GM21390 (cell line): ENCODE measurements around the gene SMKR1.
A peak's percentile ranks its signal among the peaks of the same experiment; 100 is the strongest.
"Not testable (repeated sequence)": the region's sequence is repeated elsewhere in the genome, so short reads cannot be mapped to it uniquely, and the experiment has no call there.

Experiments used
- ATAC-seq: cut with Tn5 transposase; IDR thresholded peaks from one replicate; pipeline ENCODE4 v1.9.1; 2021; ENCODE audit not compliant: unreplicated experiment

Gene SMKR1

DNA sequence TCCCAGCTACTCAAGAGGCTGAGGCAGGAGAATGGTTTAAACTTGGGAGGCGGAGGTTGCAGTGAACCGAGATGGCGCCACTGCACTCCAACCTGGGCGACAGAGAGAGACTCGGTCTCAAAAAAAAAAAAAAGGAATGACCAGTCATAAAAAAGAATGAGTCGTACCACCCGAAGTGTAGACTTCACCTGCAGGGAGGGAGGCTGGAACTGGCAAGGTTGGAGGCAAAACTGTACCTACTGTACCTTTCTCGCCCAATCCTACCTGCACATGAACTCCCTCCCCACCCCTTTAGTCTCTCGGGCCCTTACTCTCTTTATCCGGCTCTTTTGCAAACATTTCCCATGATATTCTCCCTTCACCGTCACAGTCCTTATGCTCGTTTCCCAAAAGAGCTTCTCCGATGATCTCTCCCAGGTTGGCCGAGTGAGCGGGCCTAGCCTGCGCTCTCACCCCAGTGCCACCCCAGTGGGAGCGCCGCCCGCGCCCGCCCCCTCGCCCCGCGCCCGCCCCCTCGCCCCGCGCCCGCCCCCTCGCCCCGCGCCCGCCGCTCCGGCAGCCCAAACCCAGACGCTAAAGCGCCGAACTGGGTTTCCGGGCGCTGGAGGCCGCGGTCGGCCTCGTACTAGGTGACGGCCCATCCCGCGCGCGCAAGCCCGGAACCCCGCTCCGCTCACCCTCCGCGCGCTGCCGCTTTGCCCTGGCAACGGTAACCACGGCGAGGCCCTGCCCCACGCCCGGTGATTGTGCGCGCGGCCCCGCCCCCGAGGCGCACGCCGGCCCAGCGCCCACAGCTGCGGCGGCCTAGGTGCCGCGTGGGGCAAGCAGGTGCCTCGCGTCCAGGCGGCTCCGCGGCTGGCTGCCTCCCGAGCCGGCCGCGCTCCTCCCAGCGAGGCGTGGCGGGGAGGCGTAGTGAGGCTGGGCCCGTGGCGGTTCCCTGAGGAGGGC lies at the start of gene SMKR1:
Gene SMKR1 (plus strand): TSS at position 772 of the 948 bp plus-strand sequence. CDS start 294 bp downstream, outside the sequence.
- peak; percentile 79 for ATAC-seq

DNA sequence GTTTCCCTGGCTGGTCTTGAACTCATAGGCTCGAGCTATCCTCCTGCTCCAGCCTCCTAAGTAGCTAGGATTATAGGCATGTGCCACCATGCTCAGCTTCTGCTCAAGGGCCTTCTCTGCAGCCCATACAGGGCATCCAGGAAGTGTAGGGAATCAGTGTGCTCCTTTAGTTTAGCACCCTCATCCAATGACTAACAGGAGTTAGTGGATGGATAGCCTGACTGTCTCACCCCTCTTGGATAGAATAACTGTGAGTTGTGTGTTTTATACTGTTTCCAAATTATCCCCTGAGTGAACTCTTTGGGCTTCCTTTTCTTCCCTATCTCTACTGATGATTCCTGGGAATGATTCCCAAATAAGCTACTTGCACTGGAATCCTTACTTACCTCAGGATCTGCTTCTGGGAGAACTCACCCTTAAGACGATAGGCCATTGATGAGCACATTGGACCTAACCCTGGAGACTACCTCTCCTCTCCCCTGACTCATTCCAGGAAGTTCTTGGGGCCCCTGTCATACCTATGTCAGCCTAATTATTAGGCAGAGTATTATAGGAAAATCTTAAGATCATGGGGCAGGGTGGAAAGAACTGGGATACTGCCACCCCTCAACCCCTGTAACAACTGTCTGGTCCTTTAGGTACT lies 49.6 kb upstream of the SMKR1 start:
- ATAC-seq, result no peak

DNA sequence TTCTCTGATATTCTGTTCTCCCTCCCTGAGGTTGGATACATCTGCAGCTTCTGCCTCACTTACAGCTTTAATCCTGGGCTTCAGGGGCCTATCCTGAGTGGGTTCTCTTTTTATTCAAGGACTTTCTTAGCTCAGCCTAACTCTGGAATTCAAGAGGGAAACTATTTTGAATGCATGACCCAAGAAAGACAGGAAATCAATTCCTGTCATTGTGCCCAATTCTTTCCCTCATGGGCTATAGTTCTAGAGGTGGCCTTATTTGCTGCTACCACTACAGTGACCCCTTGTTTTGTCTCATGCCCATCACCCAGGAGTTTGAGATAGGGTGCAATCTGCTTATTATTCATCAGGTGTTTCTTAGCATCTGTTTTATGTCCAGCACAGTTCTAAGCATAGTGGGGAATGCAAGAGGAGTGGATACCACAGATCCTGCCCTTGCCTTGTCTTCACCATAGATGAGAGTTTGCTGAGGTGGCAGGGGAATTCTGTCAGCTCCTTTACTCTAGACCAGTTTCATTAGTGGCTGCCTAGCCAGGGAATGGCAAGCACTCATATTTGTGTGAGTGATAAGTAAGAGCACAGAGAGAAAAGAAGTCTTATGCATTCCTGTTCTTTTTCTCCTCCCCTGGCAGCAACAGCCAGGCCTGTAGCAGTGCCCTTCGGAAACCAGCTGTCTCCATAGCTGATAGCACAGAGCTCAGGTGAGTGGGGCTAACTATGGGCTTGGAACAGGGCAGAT lies 48.7 kb upstream of the SMKR1 start:
- ATAC-seq, result no peak

DNA sequence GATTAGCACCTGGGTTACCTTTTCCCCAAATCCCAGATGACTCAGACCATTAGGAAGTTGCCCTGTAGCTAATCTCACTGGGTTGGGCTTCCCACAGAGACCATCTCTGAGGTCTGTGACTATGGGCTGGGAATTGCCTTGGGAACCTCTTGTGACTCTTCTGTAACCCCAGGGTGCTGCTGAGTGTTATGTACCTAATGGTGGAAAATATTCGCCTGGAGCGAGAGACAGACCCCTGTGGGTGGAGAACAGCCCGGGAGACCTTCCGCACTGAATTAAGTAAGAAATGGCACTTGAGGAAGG lies 48.1 kb upstream of the SMKR1 start:
- ATAC-seq, result no peak

DNA sequence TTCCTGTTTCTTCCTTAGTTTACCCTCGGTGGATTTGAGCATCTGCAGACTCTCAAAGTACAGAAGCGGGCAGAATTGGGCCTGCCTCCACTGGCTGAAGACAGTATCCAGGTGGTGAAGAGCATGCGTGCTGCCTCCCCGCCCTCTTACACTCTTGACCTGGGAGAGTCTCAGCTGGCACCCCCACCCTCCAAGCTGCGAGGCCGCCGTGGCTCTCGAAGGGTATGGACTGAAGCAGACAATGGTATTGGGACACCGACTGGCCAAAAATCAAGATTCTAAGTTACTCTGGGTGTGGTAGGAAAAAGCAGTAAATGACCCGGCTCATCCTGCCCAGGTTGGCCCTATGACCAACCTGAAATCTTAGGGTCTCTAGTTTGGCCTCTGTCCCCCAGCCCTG lies 45.9 kb upstream of the SMKR1 start:
- no peak for ATAC-seq

DNA sequence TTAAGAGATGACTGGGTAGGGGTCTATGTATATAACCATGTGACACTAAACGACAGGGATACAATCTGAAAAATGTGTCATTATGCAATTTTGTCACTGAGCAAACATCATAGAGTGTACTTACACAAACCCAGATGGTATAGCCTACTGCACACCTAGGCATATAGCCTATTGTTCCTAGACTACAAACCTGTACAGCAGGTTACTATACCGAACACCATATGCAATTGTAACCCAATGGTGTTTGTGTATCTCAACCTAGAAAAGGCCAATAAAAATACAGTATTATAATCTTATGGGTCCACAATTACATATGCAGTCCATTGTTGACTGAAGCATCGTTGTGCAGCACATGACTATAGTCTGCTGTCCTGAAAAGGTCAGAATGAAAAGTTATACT lies 45.2 kb upstream of the SMKR1 start:
- ATAC-seq, result no peak

DNA sequence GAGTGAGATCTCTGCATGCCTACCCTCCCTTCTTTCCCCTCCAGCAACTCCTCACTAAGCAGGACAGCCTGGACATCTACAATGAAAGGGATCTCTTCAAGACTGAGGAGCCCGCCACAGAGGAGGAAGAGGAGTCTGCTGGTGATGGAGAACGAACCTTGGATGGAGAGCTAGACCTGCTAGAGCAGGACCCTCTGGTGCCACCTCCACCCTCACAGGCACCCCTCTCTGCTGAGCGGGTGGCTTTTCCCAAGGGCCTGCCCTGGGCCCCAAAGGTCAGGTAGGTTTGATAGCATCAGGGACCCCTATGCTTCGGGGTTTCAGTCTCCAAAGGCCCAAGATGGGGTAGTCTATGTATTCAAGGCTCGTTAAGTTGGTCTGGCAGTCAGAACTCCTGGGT lies 44.2 kb upstream of the SMKR1 start:
- ATAC-seq, result no peak

DNA sequence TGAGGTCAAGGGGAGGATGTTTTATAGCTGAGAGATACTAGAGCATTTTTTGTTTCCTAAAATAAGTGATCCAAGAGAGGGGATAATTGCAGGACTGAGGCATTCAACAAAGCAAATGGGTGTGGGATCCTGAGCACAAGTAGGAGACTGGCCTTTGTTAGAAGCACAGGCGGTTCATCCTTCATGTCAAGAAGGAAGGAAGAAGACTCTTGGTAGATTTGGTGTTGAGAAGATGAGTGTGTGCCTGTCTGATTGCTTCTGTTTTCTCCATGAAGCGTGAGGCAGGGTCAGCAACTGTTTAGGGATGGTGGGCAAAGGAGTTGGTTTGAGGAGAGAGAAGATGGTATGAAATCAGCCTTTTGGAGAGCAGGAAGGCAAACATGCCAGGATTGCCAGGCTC lies 40.5 kb upstream of the SMKR1 start:
- ATAC-seq, result no peak

DNA sequence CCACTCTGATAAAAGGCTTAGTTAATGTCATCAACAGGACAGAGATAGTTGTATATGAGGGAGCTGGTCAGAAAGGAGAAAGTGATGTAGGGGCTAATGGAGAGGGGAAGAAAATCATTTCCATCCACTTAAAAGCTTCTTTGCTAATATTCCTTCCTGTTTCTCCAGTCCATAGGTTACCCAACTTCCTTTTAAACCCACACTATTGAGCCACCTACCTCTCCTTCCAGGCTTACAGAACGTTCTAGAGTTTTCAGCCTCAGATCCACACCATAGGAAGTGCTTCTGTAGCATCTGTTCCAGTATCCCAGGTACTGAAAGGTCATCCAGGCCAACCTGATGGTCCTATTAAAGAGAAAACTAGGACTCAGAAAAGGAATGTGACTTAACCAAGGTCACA lies 39.9 kb upstream of the SMKR1 start:
- ATAC-seq, result no peak

DNA sequence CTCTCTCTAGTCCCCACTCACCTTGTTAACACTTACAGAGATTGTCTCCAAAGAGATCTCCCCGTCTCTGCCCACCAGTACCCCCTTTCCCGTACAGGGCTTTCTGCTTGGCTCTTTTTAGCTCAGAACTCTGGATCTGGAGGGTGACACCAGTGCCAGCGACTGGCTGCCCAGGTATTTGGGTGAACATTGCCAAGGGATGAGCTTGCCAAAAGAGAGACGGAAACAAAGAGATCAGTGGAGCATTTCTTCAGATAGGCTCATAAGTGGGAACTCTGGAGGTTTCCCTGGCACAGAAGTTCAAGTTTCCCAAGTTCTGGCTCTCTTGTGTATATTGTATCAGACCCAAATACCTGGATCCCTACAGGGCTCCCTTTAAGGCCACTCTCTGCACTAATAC lies 38.1 kb upstream of the SMKR1 start:
- no peak for ATAC-seq

DNA sequence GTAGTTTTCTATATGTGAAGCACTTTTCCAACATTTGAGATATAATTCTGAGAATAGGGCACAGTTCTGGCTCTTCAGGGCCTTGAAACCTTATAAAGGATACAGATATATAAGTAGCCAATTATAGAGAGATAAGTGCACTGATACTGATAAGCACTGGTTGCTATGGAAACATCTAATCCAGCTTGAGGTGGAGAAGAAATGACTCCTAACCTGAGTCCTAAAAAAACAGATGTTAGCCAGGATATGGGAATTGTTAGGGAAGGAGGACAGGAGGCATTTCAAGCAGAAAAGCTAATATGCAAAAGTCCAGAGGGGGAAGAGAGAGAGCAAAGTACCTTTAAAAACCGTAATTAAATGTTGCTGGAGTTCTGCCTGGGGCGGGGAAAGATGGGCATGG lies 37.3 kb upstream of the SMKR1 start:
- no peak for ATAC-seq

DNA sequence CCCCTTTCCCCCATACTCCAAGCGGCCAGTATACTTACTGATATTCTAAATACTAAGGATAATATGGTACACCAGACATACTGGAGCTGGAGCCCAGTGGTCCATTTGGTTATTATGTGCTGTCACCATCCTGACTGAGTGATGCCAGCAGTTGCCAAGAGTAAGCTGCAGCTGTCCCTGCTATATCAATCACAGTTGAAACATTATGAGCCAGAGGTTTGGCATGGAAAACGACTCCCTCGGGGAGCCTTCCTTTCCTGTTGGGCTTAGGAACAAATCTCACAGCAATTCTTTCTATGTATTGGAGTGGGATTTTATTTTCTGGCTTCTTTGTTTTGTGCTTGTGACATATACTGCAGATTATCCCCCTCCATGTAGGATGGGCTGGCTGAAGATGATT lies 35.5 kb upstream of the SMKR1 start:
- ATAC-seq, result no peak

DNA sequence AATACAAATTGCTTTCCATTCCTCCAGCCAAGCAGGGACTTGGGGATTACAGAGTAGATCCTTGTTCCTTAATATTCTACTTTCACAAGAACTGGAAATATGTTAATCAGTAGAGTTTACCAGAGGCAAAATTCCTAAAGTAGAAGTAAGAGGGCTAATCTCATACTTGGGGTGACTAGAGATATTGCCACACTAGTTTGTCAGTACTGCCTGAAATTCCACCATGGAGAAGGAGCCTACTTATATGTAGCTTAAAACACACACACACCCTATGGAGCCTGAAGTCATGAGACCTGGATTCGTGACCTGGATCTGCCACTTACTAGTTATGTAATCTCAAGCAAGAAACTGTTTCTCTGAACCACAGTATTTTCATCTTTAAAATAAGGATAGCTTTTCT lies 34.2 kb upstream of the SMKR1 start:
- ATAC-seq, result no peak

DNA sequence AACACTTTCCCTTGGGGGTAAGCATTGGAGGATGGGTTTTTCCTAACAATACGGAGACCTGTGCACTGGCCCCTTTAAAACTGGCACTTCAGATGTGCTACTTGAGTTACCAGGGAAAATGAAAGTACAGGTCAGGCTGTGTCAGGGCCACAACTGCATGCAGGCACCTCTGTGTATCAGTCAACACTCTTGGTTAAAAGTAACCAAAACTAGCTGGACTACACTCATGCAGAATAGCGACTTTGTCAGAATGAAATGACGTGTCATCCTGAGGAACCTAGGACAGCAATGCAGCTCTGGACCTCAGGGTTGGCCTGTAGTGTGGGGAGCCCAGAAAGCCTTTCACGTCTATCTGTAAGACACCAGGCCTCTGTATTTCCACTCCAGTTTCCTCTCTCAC lies 33.8 kb upstream of the SMKR1 start:
- no peak for ATAC-seq

DNA sequence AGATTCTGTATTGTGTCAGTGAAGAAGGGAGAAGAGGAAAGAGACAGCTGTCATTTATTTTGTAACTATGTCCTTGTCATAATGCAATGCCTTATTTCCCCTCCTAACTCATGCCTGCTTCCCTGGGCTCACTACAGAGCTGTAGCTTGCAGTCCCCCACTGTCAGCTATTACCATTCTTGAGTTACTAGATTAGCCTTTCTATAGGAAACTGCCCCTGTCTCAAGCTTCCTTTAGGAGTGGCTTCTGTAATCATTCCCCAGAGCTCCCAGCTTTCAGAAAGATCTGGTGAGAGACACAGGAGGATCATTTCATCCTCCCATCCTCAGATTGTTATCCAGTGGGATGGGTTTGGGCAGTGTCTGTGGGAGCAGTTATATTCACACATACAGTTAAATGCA lies 32.4 kb upstream of the SMKR1 start:
- ATAC-seq, result no peak

DNA sequence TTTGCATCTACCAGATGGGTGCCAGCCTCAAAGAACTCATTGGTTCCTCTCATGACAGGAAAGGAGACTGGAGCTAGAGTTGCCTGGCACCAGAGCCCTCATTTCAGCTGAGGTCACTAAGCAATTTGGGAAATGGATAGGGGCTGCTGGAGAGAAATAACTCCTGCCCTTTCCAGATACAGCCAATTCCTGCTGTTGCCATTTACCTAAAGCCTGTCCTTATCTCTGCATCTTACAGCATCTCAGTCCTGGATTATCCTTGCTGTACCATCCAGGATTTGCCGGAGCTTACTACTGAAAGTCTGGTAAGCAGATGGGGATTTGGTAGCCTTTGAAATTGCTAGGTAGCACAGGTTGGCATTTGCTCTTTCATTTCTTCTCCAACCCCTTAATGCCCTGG lies 31.9 kb upstream of the SMKR1 start:
- ATAC-seq, result no peak

DNA sequence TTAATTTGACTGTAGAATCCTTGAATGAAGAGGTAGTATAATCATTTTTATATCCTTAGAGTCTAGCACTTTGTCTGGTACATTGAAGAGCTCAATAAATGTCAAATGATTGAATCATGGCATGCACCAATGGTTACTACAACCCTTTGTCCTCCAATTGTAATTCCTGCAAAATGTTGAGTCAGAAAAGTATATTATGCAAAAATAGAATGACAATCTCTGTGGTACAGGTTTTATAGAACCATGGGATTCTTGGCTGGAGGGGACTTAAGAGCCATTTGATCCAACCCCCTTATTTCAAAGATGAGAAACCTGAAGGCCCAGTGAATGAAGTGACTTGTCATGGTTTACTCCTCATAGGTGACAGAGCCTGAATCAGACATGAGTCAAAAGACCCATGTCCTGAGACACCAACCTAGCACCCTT lies 30.9 kb upstream of the SMKR1 start:
- ATAC-seq, result no peak

DNA sequence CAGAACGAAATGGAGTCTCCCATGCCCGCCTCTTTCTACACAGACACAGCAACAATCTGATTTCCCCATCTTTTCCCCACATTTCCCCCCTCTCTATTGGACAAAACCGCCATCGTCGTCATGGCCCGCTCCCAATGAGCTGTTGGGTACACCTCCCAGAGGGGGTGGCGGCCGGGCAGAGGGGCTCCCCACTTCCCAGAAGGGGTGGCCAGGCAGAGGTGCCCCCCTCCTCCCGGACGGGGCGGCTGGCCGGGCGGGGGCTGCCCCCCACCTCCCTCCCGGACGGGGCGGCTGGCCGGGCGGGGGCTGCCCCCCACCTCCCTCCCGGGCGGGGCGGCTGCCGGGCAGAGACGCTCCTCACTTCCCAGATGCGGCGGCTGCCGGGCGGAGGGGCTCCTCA lies 26.4 kb upstream of the SMKR1 start:
- ATAC-seq, result not testable (repeated sequence)

DNA sequence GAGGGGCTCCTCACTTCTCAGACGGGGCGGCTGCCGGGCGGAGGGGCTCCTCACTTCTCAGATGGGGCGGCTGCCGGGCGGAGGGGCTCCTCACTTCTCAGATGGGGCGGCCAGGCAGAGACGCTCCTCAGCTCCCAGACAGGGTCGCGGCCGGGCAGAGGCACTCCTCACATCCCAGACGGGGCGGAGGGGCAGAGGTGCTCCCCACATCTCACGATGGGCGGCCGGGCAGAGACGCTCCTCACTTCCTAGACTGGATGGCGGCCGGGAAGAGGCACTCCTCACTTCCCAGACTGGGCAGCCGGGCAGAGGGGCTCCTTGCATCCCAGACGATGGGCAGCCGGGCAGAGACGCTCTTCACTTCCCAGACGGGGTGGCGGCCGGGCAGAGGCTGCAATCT lies 25.9 kb upstream of the SMKR1 start:
- ATAC-seq, result not testable (repeated sequence)

DNA sequence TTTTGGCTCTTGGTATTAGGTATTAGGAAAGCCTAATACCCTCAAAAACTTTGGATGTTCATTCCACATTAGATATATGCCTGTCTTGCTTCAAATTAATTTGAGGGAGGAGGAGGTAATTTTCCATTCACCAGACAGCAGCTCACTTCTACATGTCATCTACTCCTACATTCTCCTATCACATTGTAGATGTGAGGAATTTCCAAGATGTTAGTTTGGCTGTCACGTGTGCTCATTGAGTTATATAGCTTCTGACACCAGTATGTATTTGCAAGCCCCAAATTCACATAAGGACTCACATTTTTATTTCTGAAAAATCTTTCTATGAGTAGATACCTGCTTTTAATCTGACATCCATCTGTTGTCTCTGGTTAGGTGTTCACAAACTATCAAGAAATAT lies 22.5 kb upstream of the SMKR1 start:
- no peak for ATAC-seq

DNA sequence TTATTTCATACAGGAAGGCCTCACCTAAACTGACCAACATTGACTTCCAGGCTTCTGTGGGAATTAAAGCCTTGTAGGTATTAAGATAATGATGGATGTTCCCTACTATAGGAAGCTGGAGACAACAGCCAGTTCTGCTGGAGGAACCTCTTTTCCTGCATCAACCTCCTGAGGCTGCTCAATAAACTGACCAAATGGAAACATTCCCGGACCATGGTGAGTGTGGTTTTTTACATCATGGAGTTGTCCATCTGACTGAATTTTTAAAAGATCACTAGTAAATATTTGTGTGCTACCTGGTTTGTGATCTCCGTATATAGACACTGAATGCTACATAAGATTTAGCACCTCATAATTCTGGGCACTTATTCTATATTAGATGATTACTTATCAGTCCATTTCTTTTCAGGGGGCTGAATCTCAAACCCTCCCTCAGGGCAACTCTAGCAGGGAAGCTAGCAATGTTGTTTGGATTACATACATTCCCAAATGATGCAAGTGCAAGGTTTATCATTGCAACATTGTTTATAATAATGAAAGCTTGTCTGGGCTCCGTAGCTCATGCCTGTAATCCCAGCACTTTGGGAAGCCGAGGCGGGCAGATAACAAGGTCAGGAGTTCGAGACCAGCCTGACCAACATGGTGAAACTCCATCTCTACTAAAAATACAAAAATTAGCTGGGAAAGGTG lies 21.5 kb upstream of the SMKR1 start:
- ATAC-seq, result no peak
